ENCODE results near the gene SCFD2. TPM values are rescaled to one million over a fixed set of nuclear protein-coding genes. Genes with fewer than 3 reads are reported as not detected.

Gene SCFD2
- total RNA-seq, 1 experiment from 2014 or later, result 36.6 TPM

GRCh38 chr4:53150631-53151488, 215.0 kb downstream of the SCFD2 start:
- intact Hi-C loops (cut with micrococcal nuclease), result no loop called here
- CTCF ChIA-PET, result no interaction called here
- H3K79me2 ChIP-seq (ENCODE audit: low read length), result no peaks in the 10 kb centered on the region
- H3K4me1 ChIP-seq (ENCODE audit: insufficient read depth, low read length), result no peaks in the 10 kb centered on the region
- H3F3A ChIP-seq (ENCODE audit: low read length, unreplicated experiment), result no peaks in the 10 kb centered on the region
- H3K27me3 ChIP-seq (ENCODE audit: low read length), result no peaks in the 10 kb centered on the region
- H3K27ac ChIP-seq (ENCODE audit: low read length), result no peak overlapping the region
- H3K4me2 ChIP-seq (ENCODE audit: low read length), result no peak overlapping the region
- H2AFZ ChIP-seq (ENCODE audit: low read length), result no peak overlapping the region
- no peak overlapping the region for H3K9ac ChIP-seq (ENCODE audit: low read length)
- TF ChIP-seq EZH2 (IDR thresholded peaks at IDR 0.05; ENCODE audit: low read length, unreplicated experiment), result no peak
- TF ChIP-seq CTCF (conservative IDR thresholded peaks at IDR 0.05; ENCODE audit: low read depth, low read length), result no peak
- TF ChIP-seq EZH2phosphoT487 (IDR thresholded peaks at IDR 0.05; ENCODE audit: borderline replicate concordance, low read length), result no peak
- no TSS peak for BruUV-seq (replicated peaks)
- H3K9me3 ChIP-seq (ENCODE audit: low read length), result no peaks in the 10 kb centered on the region
- DNase-seq (no peak), ATAC-seq (no peak)
- POLR2A ChIA-PET (ENCODE audit: unreplicated experiment), result interaction anchor here (0.7 kb wide), 1 partner anchor 1050 kb away, joined by 6 read pairs; no protein-coding TSS in a partner anchor
- no peaks in the 10 kb centered on the region for H3K9me2 ChIP-seq (replicated peaks; ENCODE audit: low read length)
- no peak overlapping the region for H3K4me3 ChIP-seq (ENCODE audit: low read length)
- H3K36me3 ChIP-seq (ENCODE audit: low read depth, low read length), result no peaks in the 10 kb centered on the region
- no peaks in the 10 kb centered on the region for H4K20me1 ChIP-seq (ENCODE audit: low read length)

DNA sequence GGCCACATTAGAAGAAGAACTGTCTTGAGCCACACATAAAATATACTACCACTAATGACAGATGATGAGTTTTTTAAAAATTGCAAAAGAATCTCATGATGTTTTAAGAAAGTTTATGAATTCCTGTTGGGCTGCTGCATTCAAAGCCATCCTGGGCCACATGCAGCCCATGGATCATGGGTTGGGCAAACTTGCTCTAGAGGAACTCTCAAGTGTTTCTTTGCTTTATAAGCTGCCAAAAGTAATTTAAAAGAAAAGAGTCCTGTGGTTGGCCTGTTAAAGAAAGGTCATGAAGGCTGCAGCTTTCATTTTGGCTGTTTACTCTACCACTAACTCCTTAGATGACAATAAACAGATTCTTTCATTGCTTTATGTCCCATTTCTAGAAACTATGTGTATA, 218.2 kb downstream of the SCFD2 start:
- Histone ChIP-seq H4K20me1 (ENCODE audit: low read length) (no peaks in the 10 kb centered on the region), H3K79me2 (ENCODE audit: low read length) (no peaks in the 10 kb centered on the region), H3K9me3 (ENCODE audit: low read length) (no peaks in the 10 kb centered on the region), H3K36me3 (ENCODE audit: low read depth, low read length) (peaks cover 7% of the 10 kb centered on the region; the same call in 1 of the 2 replicates), H3K27ac (ENCODE audit: low read length) (no peak overlapping the region), H3K4me2 (ENCODE audit: low read length) (no peak overlapping the region), H3K4me3 (ENCODE audit: low read length) (no peak overlapping the region), H3K4me1 (ENCODE audit: insufficient read depth, low read length) (no peaks in the 10 kb centered on the region), H3K27me3 (ENCODE audit: low read length) (no peaks in the 10 kb centered on the region), H2AFZ (ENCODE audit: low read length) (no peak overlapping the region), H3F3A (ENCODE audit: low read length, unreplicated experiment) (no peaks in the 10 kb centered on the region), H3K9me2 (replicated peaks; ENCODE audit: low read length) (no peaks in the 10 kb centered on the region), H3K9ac (ENCODE audit: low read length) (no peak overlapping the region)
- intact Hi-C loops (cut with micrococcal nuclease), result no loop called here
- TF ChIP-seq EZH2phosphoT487 (IDR thresholded peaks at IDR 0.05; ENCODE audit: borderline replicate concordance, low read length) (no peak), EZH2 (IDR thresholded peaks at IDR 0.05; ENCODE audit: low read length, unreplicated experiment) (no peak), CTCF (conservative IDR thresholded peaks at IDR 0.05; ENCODE audit: low read depth, low read length) (no peak)
- DNase-seq (no peak), ATAC-seq (no peak)
- BruUV-seq (replicated peaks), result no TSS peak
- ChIA-PET CTCF (no interaction called here), POLR2A (ENCODE audit: unreplicated experiment) (no interaction called here)

GRCh38 chr4:53147197-53147596, 218.7 kb downstream of the SCFD2 start:
- H3F3A ChIP-seq (ENCODE audit: low read length, unreplicated experiment), result no peaks in the 10 kb centered on the region
- no peaks in the 10 kb centered on the region for H3K9me2 ChIP-seq (replicated peaks; ENCODE audit: low read length)
- ChIA-PET POLR2A (ENCODE audit: unreplicated experiment) (no interaction called here), CTCF (no interaction called here)
- H2AFZ ChIP-seq (ENCODE audit: low read length), result no peak overlapping the region
- intact Hi-C loops (cut with micrococcal nuclease), result no loop called here
- no peaks in the 10 kb centered on the region for H3K27me3 ChIP-seq (ENCODE audit: low read length)
- no peaks in the 10 kb centered on the region for H4K20me1 ChIP-seq (ENCODE audit: low read length)
- H3K4me1 ChIP-seq (ENCODE audit: insufficient read depth, low read length), result no peaks in the 10 kb centered on the region
- H3K79me2 ChIP-seq (ENCODE audit: low read length), result no peaks in the 10 kb centered on the region
- TF ChIP-seq CTCF (conservative IDR thresholded peaks at IDR 0.05; ENCODE audit: low read depth, low read length), result no peak
- no peak for TF ChIP-seq EZH2 (IDR thresholded peaks at IDR 0.05; ENCODE audit: low read length, unreplicated experiment)
- TF ChIP-seq EZH2phosphoT487 (IDR thresholded peaks at IDR 0.05; ENCODE audit: borderline replicate concordance, low read length), result no peak
- no TSS peak for BruUV-seq (replicated peaks)
- ATAC-seq (no peak), DNase-seq (no peak)
- H3K4me3 ChIP-seq (ENCODE audit: low read length), result no peak overlapping the region
- H3K27ac ChIP-seq (ENCODE audit: low read length), result no peak overlapping the region
- peaks cover 7% of the 10 kb centered on the region; the same call in 1 of the 2 replicates for H3K36me3 ChIP-seq (ENCODE audit: low read depth, low read length)
- no peaks in the 10 kb centered on the region for H3K9me3 ChIP-seq (ENCODE audit: low read length)
- no peak overlapping the region for H3K4me2 ChIP-seq (ENCODE audit: low read length)
- no peak overlapping the region for H3K9ac ChIP-seq (ENCODE audit: low read length)

Data from PC-3 (cell line).